Osteocyte (in vitro differentiated cells): Measurements from ENCODE around the gene FSD1L. TPM values are rescaled to one million over a fixed set of nuclear protein-coding genes. Genes with fewer than 3 reads are reported as not detected.

Source experiments
- DNase-seq: peaks from one replicate; pipeline ENCODE4 v3.0.0; 2021; ENCODE audit warnings: mixed read lengths; ENCODE audit not compliant: unreplicated experiment; ENCODE audit errors: extremely low spot score
- H3K27ac Mint-ChIP-seq: one replicate; pipeline ENCODE4 v1.8.0; 2021; ENCODE audit warnings: mild to moderate bottlenecking, mixed read lengths; ENCODE audit not compliant: unreplicated experiment
- H3K27me3 Mint-ChIP-seq: one replicate; pipeline ENCODE4 v1.8.0; 2021; ENCODE audit warnings: mixed read lengths; ENCODE audit not compliant: unreplicated experiment
- H3K36me3 Mint-ChIP-seq: one replicate; pipeline ENCODE4 v1.8.0; 2021; ENCODE audit warnings: mixed read lengths; ENCODE audit not compliant: unreplicated experiment
- H3K4me1 Mint-ChIP-seq: one replicate; pipeline ENCODE4 v1.8.0; 2021; ENCODE audit warnings: mixed read lengths; ENCODE audit not compliant: unreplicated experiment
- H3K4me3 Mint-ChIP-seq: one replicate; pipeline ENCODE4 v1.8.0; 2021; ENCODE audit warnings: mild to moderate bottlenecking, moderate library complexity, mixed read lengths; ENCODE audit not compliant: unreplicated experiment
- H3K9me3 Mint-ChIP-seq: one replicate; pipeline ENCODE4 v1.8.0; 2021; ENCODE audit warnings: mixed read lengths; ENCODE audit not compliant: unreplicated experiment
- CTCF ChIP-seq: fragments of 200-600 bp; sonication (generic); IDR thresholded peaks from 2 replicates; pipeline ENCODE4 v1.5.0; 2021; ENCODE audit warnings: antibody characterized with exemption, mild to moderate bottlenecking, moderate library complexity
- total RNA-seq: library from RNA; stranded (reverse); gene quantifications from 2 replicates; pipeline ENCODE4 v1.2.1, GENCODE V29; 2021

Gene FSD1L
- total RNA-seq, 1 donor from 2014 or later = 6.6 TPM

DNA sequence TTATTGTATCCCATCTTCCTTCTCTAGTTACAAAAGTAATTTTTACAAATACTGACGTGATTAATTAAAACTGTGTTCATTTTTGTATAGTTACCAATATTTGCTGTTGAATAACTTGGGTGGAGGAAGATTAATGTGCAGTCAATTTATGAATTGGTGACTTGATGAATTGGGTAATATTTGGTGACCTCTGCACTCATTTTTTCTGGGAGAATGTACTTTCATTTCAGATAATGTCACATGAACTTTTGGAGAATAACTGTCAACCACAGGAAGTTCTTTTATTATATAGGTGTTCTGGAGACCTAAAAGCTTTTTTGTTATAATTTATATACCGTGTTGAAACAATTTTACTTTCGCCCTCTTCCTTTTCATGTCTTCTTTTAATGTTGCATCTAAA, 83.7 kb downstream of the FSD1L start:
- Mint-ChIP-seq H3K27ac (peak overlapping the region; percentile 52), H3K4me1 (peaks cover 47% of the 10 kb centered on the region), H3K36me3 (peaks cover 30% of the 10 kb centered on the region), H3K27me3 (no peaks in the 10 kb centered on the region), H3K4me3 (no peak overlapping the region), H3K9me3 (peaks cover 8% of the 10 kb centered on the region)
- no peak for TF ChIP-seq CTCF
- DNase-seq = no peak

GRCh38 chr9:105535920-105536668, 88.3 kb downstream of the FSD1L start:
- H3K36me3 Mint-ChIP-seq = peaks cover 15% of the 10 kb centered on the region

GRCh38 chr9:105539452-105539851, 91.6 kb downstream of the FSD1L start:
- no peak overlapping the region for H3K4me3 Mint-ChIP-seq
- no peak for TF ChIP-seq CTCF
- no peaks in the 10 kb centered on the region for H3K27me3 Mint-ChIP-seq
- H3K36me3 Mint-ChIP-seq = peaks cover 11% of the 10 kb centered on the region
- DNase-seq = no peak
- peaks cover 3% of the 10 kb centered on the region for H3K9me3 Mint-ChIP-seq
- H3K27ac Mint-ChIP-seq = no peak overlapping the region
- H3K4me1 Mint-ChIP-seq = peaks cover 27% of the 10 kb centered on the region

More at GRCh38 chr9:105535920-105536668, 88.3 kb downstream of the FSD1L start:
- DNase-seq = no peak
- Mint-ChIP-seq H3K4me3 (no peak overlapping the region), H3K9me3 (peaks cover 3% of the 10 kb centered on the region), H3K4me1 (peaks cover 53% of the 10 kb centered on the region), H3K27ac (peak overlapping the region; percentile 89), H3K27me3 (no peaks in the 10 kb centered on the region)
- TF ChIP-seq CTCF = no peak

DNA sequence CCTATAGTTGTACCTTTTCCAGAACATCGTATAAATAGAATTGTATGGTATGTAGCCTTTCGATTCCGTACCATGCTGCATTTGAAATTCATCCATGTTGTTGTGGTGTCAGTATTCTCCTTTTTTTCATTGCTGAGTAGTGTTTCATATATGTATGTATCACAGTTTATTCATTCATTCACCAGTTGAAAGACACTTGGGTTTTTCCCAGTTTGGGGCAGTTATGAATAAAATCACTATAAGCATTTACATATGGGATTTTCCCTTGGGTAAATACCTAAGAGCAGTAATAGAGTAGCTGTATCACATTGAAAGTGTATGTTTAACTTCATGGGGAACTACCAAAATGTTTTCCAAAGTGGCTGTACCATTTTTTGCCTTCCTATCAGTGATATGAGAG, 94.0 kb downstream of the FSD1L start:
- Mint-ChIP-seq H3K9me3 (peaks cover 3% of the 10 kb centered on the region), H3K4me1 (peaks cover 4% of the 10 kb centered on the region), H3K27me3 (no peaks in the 10 kb centered on the region), H3K4me3 (no peak overlapping the region), H3K27ac (no peak overlapping the region), H3K36me3 (peaks cover 14% of the 10 kb centered on the region)
- no peak for TF ChIP-seq CTCF
- no peak for DNase-seq

DNA sequence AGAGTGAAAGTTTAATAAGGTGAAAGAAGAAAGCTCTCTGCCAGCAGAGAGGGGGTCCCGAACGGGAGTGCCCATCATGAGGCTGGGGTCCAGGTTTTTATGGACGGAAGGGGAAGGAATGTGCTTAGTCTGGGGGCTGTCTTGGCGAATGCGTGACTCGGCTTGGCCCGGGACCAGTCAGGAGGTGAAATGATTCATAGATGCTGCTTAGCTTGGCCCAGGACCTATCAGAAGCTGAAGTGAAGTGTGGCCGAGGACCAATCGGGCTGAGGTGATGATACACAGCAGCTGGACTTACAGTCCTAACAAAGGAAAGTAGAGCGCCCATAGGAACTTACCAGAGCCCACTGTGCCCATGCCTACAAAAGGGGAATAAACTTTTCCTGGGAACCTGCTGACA, 106.2 kb downstream of the FSD1L start:
- no peak overlapping the region for H3K27ac Mint-ChIP-seq
- H3K27me3 Mint-ChIP-seq = no peaks in the 10 kb centered on the region
- H3K4me3 Mint-ChIP-seq = no peak overlapping the region
- H3K4me1 Mint-ChIP-seq = peaks cover 15% of the 10 kb centered on the region
- H3K9me3 Mint-ChIP-seq = no peaks in the 10 kb centered on the region
- peaks cover 2% of the 10 kb centered on the region for H3K36me3 Mint-ChIP-seq
- no peak for DNase-seq
- no peak for TF ChIP-seq CTCF
